SK-N-SH (cell line): ENCODE results near the gene FKRP. TPM values are rescaled to one million over a fixed set of nuclear protein-coding genes. Genes with fewer than 3 reads are reported as not detected.

Source experiments
- CTCF ChIA-PET: fragments of 300-600, 350-600 bp; formaldehyde crosslinking; extraction: SDS; loops from one replicate; lab custom pipeline; 2021; lab: Yijun Ruan, JAX
- POLR2A ChIA-PET: fragments of 350-600 bp; sonication (Branson Sonifier 250); formaldehyde crosslinking; extraction: SDS; loops from one replicate; lab custom pipeline; 2020; ENCODE audit warnings: antibody characterized with exemption, inconsistent platforms; lab: Yijun Ruan, JAX
- DNase-seq: peaks from one replicate; pipeline ENCODE4 v3.0.0; 2012
- H2AFZ ChIP-seq: fragments of 200-600 bp; sonication (generic); 2 replicates; pipeline ENCODE4 v1.8.1; 2016; ENCODE audit warnings: antibody characterized with exemption, mild to moderate bottlenecking, low read depth
- H3F3A ChIP-seq: fragments of 200-600 bp; sonication (generic); replicated peaks from 2 replicates; pipeline ENCODE3; 2016; ENCODE audit warnings: antibody characterized with exemption, mild to moderate bottlenecking; ENCODE audit not compliant: insufficient read depth
- H3K27ac ChIP-seq, 2 experiments: fragments of 200-500 bp in 1 of 2; fragments of 200-600 bp in 1 of 2; sonication (Bioruptor generic) in 1 of 2; sonication (generic), shearing (Covaris generic) in 1 of 2; 2 replicates each; pipeline versions ENCODE4 v1.5.1 to v1.6.1; 2014 to 2016; ENCODE audit warnings: low read depth in 2 of 2, inconsistent platforms in 1 of 2, low read length in 1 of 2, mild to moderate bottlenecking in 1 of 2, mixed read lengths in 1 of 2
- H3K27me3 ChIP-seq: fragments of 200-600 bp; sonication (generic), shearing (Covaris generic); 2 replicates; pipeline ENCODE4 v1.6.1; 2016; ENCODE audit warnings: mixed run types; ENCODE audit not compliant: insufficient read depth
- H3K36me3 ChIP-seq, 2 experiments: fragments of 200-500 bp in 1 of 2; fragments of 200-600 bp in 1 of 2; sonication (Bioruptor generic) in 1 of 2; sonication (generic) in 1 of 2; replicated peaks in 1 of 2; 2 replicates each; pipeline versions ENCODE3 to v1.5.1; 2014 to 2016; ENCODE audit warnings: low read length in 1 of 2, mild to moderate bottlenecking in 1 of 2; ENCODE audit not compliant: insufficient read depth in 2 of 2, control insufficient read depth in 1 of 2
- H3K4me1 ChIP-seq, 2 experiments: fragments of 200-500 bp in 1 of 2; fragments of 200-600 bp in 1 of 2; sonication (Bioruptor generic) in 1 of 2; sonication (generic), shearing (Covaris generic) in 1 of 2; 2 replicates each; pipeline versions ENCODE4 v1.5.1 to v1.6.1; 2014 to 2016; ENCODE audit warnings: low read depth in 1 of 2, low read length in 1 of 2, mixed run types in 1 of 2; ENCODE audit not compliant: insufficient read depth in 2 of 2, control insufficient read depth in 1 of 2
- H3K4me2 ChIP-seq: fragments of 200-600 bp; sonication (generic), shearing (Covaris generic); 2 replicates; pipeline ENCODE4 v1.6.1; 2017; ENCODE audit warnings: mixed run types
- H3K4me3 ChIP-seq, 2 experiments: fragments of 200-500 bp in 1 of 2; fragments of 200-600 bp in 1 of 2; sonication (Bioruptor generic) in 1 of 2; sonication (generic), shearing (Covaris generic) in 1 of 2; 2 replicates each; pipeline versions ENCODE4 v1.5.1 to v1.8.1; 2014 to 2016; ENCODE audit warnings: low read depth in 2 of 2, inconsistent platforms in 1 of 2, low read length in 1 of 2, mild to moderate bottlenecking in 1 of 2, mixed read lengths in 1 of 2, moderate library complexity in 1 of 2
- H3K79me2 ChIP-seq: fragments of 200-600 bp; sonication (generic); 2 replicates; pipeline ENCODE4 v1.8.1; 2017; ENCODE audit warnings: mild to moderate bottlenecking; ENCODE audit not compliant: insufficient read depth
- H3K9ac ChIP-seq: fragments of 200-600 bp; sonication (generic); 2 replicates; pipeline ENCODE4 v1.6.1; 2017; ENCODE audit warnings: mixed run types
- H3K9me2 ChIP-seq: fragments of 200-600 bp; sonication (generic); 2 replicates; pipeline ENCODE4 v1.6.1; 2017; ENCODE audit warnings: mixed run types
- H3K9me3 ChIP-seq: fragments of 200-600 bp; sonication (generic); 2 replicates; pipeline ENCODE4 v1.6.1; 2017; ENCODE audit warnings: mixed run types, mild to moderate bottlenecking, moderate library complexity
- H4K20me1 ChIP-seq: fragments of 200-600 bp; sonication (generic); 2 replicates; pipeline ENCODE4 v1.6.1; 2017; ENCODE audit warnings: mild to moderate bottlenecking, mixed run types; ENCODE audit not compliant: insufficient read depth
- CTCF ChIP-seq: fragments of 200-600 bp; sonication (generic); IDR thresholded peaks from 2 replicates; pipeline ENCODE4 v1.6.1; 2017; ENCODE audit warnings: antibody characterized with exemption, mild to moderate bottlenecking, moderate library complexity
- EZH2phosphoT487 ChIP-seq: fragments of 200-600 bp; sonication (generic); IDR thresholded peaks from 2 replicates; pipeline ENCODE4 v1.6.1; 2017; ENCODE audit warnings: low read depth, mixed run types, mild to moderate bottlenecking, antibody characterized with exemption, moderate library complexity, borderline replicate concordance
- FOXJ3 ChIP-seq: sonication (generic); formaldehyde crosslinking; IDR thresholded peaks from 2 replicates; pipeline ENCODE4 v1.5.1; 2020; ENCODE audit warnings: mild to moderate bottlenecking, missing genetic modification reagents
- FOXM1 ChIP-seq: IDR thresholded peaks from 2 replicates; pipeline ENCODE4 v1.4.0; 2012; ENCODE audit warnings: low read depth, mild to moderate bottlenecking
- GABPA ChIP-seq: IDR thresholded peaks from 2 replicates; pipeline ENCODE4 v1.4.0; 2012; ENCODE audit warnings: low read depth, mild to moderate bottlenecking
- IRF3 ChIP-seq: fragments of 150-350 bp; IDR thresholded peaks from 2 replicates; pipeline ENCODE4 v1.6.1; 2016; ENCODE audit warnings: mild to moderate bottlenecking, low read depth, low read length
- JUND ChIP-seq: IDR thresholded peaks from 2 replicates; pipeline ENCODE4 v1.4.0; 2012
- MEF2A ChIP-seq: IDR thresholded peaks from 2 replicates; pipeline ENCODE4 v1.4.0; 2012; ENCODE audit warnings: low read depth, borderline replicate concordance
- MXI1 ChIP-seq: IDR thresholded peaks from 2 replicates; pipeline ENCODE4 v1.6.1; 2012; ENCODE audit warnings: mild to moderate bottlenecking, low read depth, low read length, improper control_type of control experiment
- NFIC ChIP-seq: IDR thresholded peaks from 2 replicates; pipeline ENCODE4 v1.4.0; 2012; ENCODE audit warnings: borderline replicate concordance
- NRF1 ChIP-seq: IDR thresholded peaks from 2 replicates; pipeline ENCODE4 v1.6.1; 2012; ENCODE audit warnings: low read depth, mild to moderate bottlenecking, low read length
- PBX3 ChIP-seq: IDR thresholded peaks from 2 replicates; pipeline ENCODE4; 2012
- RXRA ChIP-seq: IDR thresholded peaks from 2 replicates; pipeline ENCODE4 v1.4.0; 2012; ENCODE audit warnings: low read depth, mild to moderate bottlenecking, borderline replicate concordance
- TCF12 ChIP-seq: IDR thresholded peaks from 2 replicates; pipeline ENCODE4 v1.4.0; 2012
- TEAD4 ChIP-seq: IDR thresholded peaks from 2 replicates; pipeline ENCODE4 v1.4.0; 2012; ENCODE audit warnings: mild to moderate bottlenecking, borderline replicate concordance; ENCODE audit not compliant: insufficient read depth
- USF1 ChIP-seq: IDR thresholded peaks from 2 replicates; pipeline ENCODE4 v1.4.0; 2012; ENCODE audit warnings: low read depth, borderline replicate concordance
- YY1 ChIP-seq: IDR thresholded peaks from 2 replicates; pipeline ENCODE4 v1.4.0; 2012; ENCODE audit warnings: low read depth, mild to moderate bottlenecking
- WGBS: methylation state at CpG from one replicate; pipeline ENCODE4 v1.1.6; 2017; ENCODE audit warnings: low lambda C conversion rate; 5-methylcytosine and 5-hydroxymethylcytosine counted together
- polyA plus RNA-seq, 3 experiments: library from polyadenylated mRNA; depleted of rRNA; stranded (reverse); fragments of >200 nt; gene quantifications; 2 replicates each; pipeline ENCODE4 v1.2.3, GENCODE V29; 2012

The FKRP gene
- polyA plus RNA-seq, 1 of the 3 experiments (the other 2 are of a cell fraction) = 37.3 TPM

- ChIA-PET POLR2A (interaction anchor here (0.8 to 1.2 kb wide), 3 partner anchors 30 to 104 kb away, joined by 3 to 4 read pairs (median 3); no protein-coding TSS in a partner anchor), CTCF (interaction anchor here (0.7 to 8.4 kb wide), 8 partner anchors 12 to 125 kb away, joined by 3 to 58 read pairs (median 9); no protein-coding TSS in a partner anchor)
- H3K4me3 ChIP-seq = peak overlapping the region; percentile 85 to 88
- no peaks in the 10 kb centered on the region for H3K9me3 ChIP-seq
- H3K4me1 ChIP-seq = peaks cover 0 to 19% of the 10 kb centered on the region in 2 experiments; a peak in 2 of 4 replicates
- H3K9me2 ChIP-seq = no peaks in the 10 kb centered on the region
- peaks cover 50% of the 10 kb centered on the region for H3K79me2 ChIP-seq
- DNase-seq = no peak
- peak overlapping the region; percentile 91 for H3K4me2 ChIP-seq
- H3K27me3 ChIP-seq = no peaks in the 10 kb centered on the region
- WGBS = 22% methylated on average over 8 of the region's 8 CpGs
- H3K9ac ChIP-seq = peak overlapping the region; percentile 88
- peaks cover 0 to 19% of the 10 kb centered on the region in 2 experiments for H3K36me3 ChIP-seq
- TF ChIP-seq NRF1 (no peak), GABPA (no peak), MEF2A (no peak), EZH2phosphoT487 (no peak), TEAD4 (no peak), YY1 (no peak), FOXM1 (no peak), NFIC (no peak), RXRA (no peak), JUND (no peak), TCF12 (no peak), PBX3 (no peak)
- peaks cover 22% of the 10 kb centered on the region for H3F3A ChIP-seq
- H3K27ac ChIP-seq = peak overlapping the region; percentile 79 to 91
- H4K20me1 ChIP-seq = no peaks in the 10 kb centered on the region
- no peak overlapping the region; the same call in 1 of the 2 replicates for H2AFZ ChIP-seq
Measured at GRCh38 chr19:46715620-46715974, 30.3 kb upstream of the FKRP start.

DNA sequence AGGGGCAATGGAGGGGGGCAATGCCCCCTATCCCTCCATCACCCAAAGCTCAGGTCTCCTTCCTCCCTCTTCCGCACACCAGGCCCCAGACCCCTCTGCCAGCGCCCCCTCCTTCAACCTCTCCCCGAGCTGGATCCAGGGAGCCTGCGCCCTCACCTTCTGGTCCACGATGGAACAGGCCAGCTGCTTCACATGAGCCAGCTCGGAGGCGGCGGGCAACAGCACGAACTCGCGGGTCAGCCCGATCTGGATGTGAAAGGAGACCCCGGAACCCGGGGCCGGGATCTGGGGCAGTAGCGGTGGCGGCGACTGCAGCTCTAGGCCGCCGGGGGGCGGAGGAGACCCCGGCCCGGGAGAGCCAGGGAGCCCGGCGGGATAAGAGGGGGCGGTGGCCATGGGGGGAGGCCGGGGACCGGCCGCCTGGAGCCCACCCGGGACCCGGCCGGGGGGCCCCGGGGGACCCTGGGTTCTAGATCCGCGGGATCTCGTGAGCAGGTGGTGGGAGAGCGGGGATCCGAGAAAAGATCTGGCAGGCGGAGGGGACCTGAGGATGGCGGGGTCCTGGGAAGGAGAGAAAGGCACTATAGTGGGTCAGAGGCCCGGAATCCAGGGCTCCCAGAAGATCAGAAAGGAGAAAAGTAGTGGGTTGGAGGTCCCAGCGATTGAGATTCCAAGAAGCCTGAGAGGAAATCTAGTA lies 29.7 kb upstream of the FKRP start:
- H3K9me3 ChIP-seq = no peaks in the 10 kb centered on the region
- H2AFZ ChIP-seq = peak overlapping the region; percentile 51; the same call in 1 of the 2 replicates
- POLR2A ChIA-PET = interaction anchor here (0.8 to 1.2 kb wide), 3 partner anchors 29 to 104 kb away, joined by 3 to 4 read pairs (median 3); no protein-coding TSS in a partner anchor
- no peaks in the 10 kb centered on the region for H4K20me1 ChIP-seq
- peaks cover 22% of the 10 kb centered on the region for H3F3A ChIP-seq
- peak overlapping the region; percentile 88 for H3K9ac ChIP-seq
- no peaks in the 10 kb centered on the region for H3K27me3 ChIP-seq
- peak overlapping the region; percentile 85 to 88 for H3K4me3 ChIP-seq
- H3K4me1 ChIP-seq = peaks cover 0 to 19% of the 10 kb centered on the region in 2 experiments; a peak in 2 of 4 replicates
- DNase-seq = peak; percentile 82
- H3K9me2 ChIP-seq = no peaks in the 10 kb centered on the region
- TF ChIP-seq MXI1 (0 out of 2 replicates have a peak, but pooled peaks have one; percentile 33), CTCF (peak; percentile 22; the same call in 1 of the 2 replicates), MEF2A (no peak), FOXJ3 (no peak), USF1 (no peak), IRF3 (no peak)
- peak overlapping the region; percentile 79 to 91 for H3K27ac ChIP-seq
- H3K79me2 ChIP-seq = peaks cover 48% of the 10 kb centered on the region
- 3% methylated on average over 29 of the region's 42 CpGs for WGBS
- H3K36me3 ChIP-seq = peaks cover 0 to 24% of the 10 kb centered on the region in 2 experiments
- CTCF ChIA-PET = interaction anchor here (0.7 to 8.4 kb wide), 8 partner anchors 12 to 125 kb away, joined by 3 to 58 read pairs (median 9); no protein-coding TSS in a partner anchor
- peak overlapping the region; percentile 91 for H3K4me2 ChIP-seq
